ENCODE data around the gene BIRC6.

BIRC6 gene

GRCh38 chr2:32523686-32524085 is 166.9 kb downstream of the BIRC6 start:
- H3K27me3 ChIP-seq (ENCODE audit: insufficient read depth, low read depth) = no peaks in the 10 kb centered on the region
- H3K4me3 ChIP-seq (IDR thresholded peaks at IDR 0.05; ENCODE audit: insufficient read depth, low read depth, low read length) = no peak overlapping the region
- no peak overlapping the region for H3K9ac ChIP-seq
- H3K4me1 ChIP-seq (ENCODE audit: low read depth, poor library complexity, severe bottlenecking) = no peaks in the 10 kb centered on the region
- no peaks in the 10 kb centered on the region for H3K79me2 ChIP-seq (ENCODE audit: insufficient read depth, low read depth)
- no peak overlapping the region for H3K27ac ChIP-seq
- peaks cover 4% of the 10 kb centered on the region for H3K36me3 ChIP-seq (ENCODE audit: insufficient read depth)
- no peak for TF ChIP-seq CTCF (conservative IDR thresholded peaks at IDR 0.05; ENCODE audit: low read depth, low read length)
- H3K4me2 ChIP-seq = no peak overlapping the region
- no peaks in the 10 kb centered on the region for H4K20me1 ChIP-seq (ENCODE audit: insufficient read depth)
- no peak overlapping the region for H2AFZ ChIP-seq (ENCODE audit: low read depth)

GRCh38 chr2:32532341-32532740 is 175.5 kb downstream of the BIRC6 start:
- Histone ChIP-seq H3K27me3 (ENCODE audit: insufficient read depth, low read depth) (no peaks in the 10 kb centered on the region), H3K4me1 (ENCODE audit: low read depth, poor library complexity, severe bottlenecking) (no peaks in the 10 kb centered on the region), H3K79me2 (ENCODE audit: insufficient read depth, low read depth) (no peaks in the 10 kb centered on the region), H3K4me2 (no peak overlapping the region), H4K20me1 (ENCODE audit: insufficient read depth) (no peaks in the 10 kb centered on the region), H2AFZ (ENCODE audit: low read depth) (no peak overlapping the region), H3K36me3 (ENCODE audit: insufficient read depth) (no peaks in the 10 kb centered on the region; the same call in 1 of the 2 replicates), H3K27ac (no peak overlapping the region), H3K4me3 (IDR thresholded peaks at IDR 0.05; ENCODE audit: insufficient read depth, low read depth, low read length) (no peak overlapping the region), H3K9ac (no peak overlapping the region)
- TF ChIP-seq CTCF (conservative IDR thresholded peaks at IDR 0.05; ENCODE audit: low read depth, low read length) = no peak

GRCh38 chr2:32532961-32533360 is 176.1 kb downstream of the BIRC6 start:
- Histone ChIP-seq H3K4me3 (IDR thresholded peaks at IDR 0.05; ENCODE audit: insufficient read depth, low read depth, low read length) (no peak overlapping the region), H2AFZ (ENCODE audit: low read depth) (no peak overlapping the region), H3K4me1 (ENCODE audit: low read depth, poor library complexity, severe bottlenecking) (no peaks in the 10 kb centered on the region), H3K4me2 (no peak overlapping the region), H4K20me1 (ENCODE audit: insufficient read depth) (no peaks in the 10 kb centered on the region), H3K27ac (no peak overlapping the region), H3K27me3 (ENCODE audit: insufficient read depth, low read depth) (no peaks in the 10 kb centered on the region), H3K36me3 (ENCODE audit: insufficient read depth) (no peaks in the 10 kb centered on the region; the same call in 1 of the 2 replicates), H3K9ac (no peak overlapping the region), H3K79me2 (ENCODE audit: insufficient read depth, low read depth) (no peaks in the 10 kb centered on the region; the same call in 1 of the 2 replicates)
- TF ChIP-seq CTCF (conservative IDR thresholded peaks at IDR 0.05; ENCODE audit: low read depth, low read length) = no peak

GRCh38 chr2:32534831-32535230 is 178.0 kb downstream of the BIRC6 start:
- no peak for TF ChIP-seq CTCF (conservative IDR thresholded peaks at IDR 0.05; ENCODE audit: low read depth, low read length)
- Histone ChIP-seq H3K27me3 (ENCODE audit: insufficient read depth, low read depth) (no peaks in the 10 kb centered on the region), H4K20me1 (ENCODE audit: insufficient read depth) (no peaks in the 10 kb centered on the region), H3K9ac (no peak overlapping the region), H2AFZ (ENCODE audit: low read depth) (no peak overlapping the region), H3K4me3 (IDR thresholded peaks at IDR 0.05; ENCODE audit: insufficient read depth, low read depth, low read length) (no peak overlapping the region), H3K4me1 (ENCODE audit: low read depth, poor library complexity, severe bottlenecking) (no peaks in the 10 kb centered on the region), H3K4me2 (no peak overlapping the region), H3K27ac (no peak overlapping the region), H3K36me3 (ENCODE audit: insufficient read depth) (no peaks in the 10 kb centered on the region; the same call in 1 of the 2 replicates), H3K79me2 (ENCODE audit: insufficient read depth, low read depth) (no peaks in the 10 kb centered on the region; the same call in 1 of the 2 replicates)

Measured in KMS-11 (cell line).